HCT116 (cell line): ENCODE results near the gene CDCA7. TPM values are rescaled to one million over a fixed set of nuclear protein-coding genes. Genes with fewer than 3 reads are reported as not detected.

Experiments
- ATAC-seq: fragments of 200-7000 bp; cut with Tn5 transposase; 2 replicates; pipeline ENCODE4 v1.9.1; 2020; ENCODE audit warnings: mild to moderate bottlenecking, moderate library complexity
- BruUV-seq: library from RNA; stranded (reverse); fragments of 400-500 nt; replicated peaks from 2 replicates; lab custom pipeline; 2021; lab: Mats Ljungman, UMichigan
- CTCF ChIA-PET: fragments of 300-600 bp; sonication (Branson Sonifier 250); formaldehyde crosslinking; loops from one replicate; lab custom pipeline; 2021; ENCODE audit warnings: antibody characterized with exemption; lab: Charles Lee
- POLR2A ChIA-PET: fragments of 300-600, 350-600 bp; sonication (Branson Sonifier 250); formaldehyde crosslinking; loops from one replicate; lab custom pipeline; 2021; ENCODE audit warnings: antibody characterized with exemption; lab: Charles Lee
- RAD21 ChIA-PET, 2 experiments: fragments of 300-600 bp; sonication (Branson Sonifier 250); formaldehyde crosslinking; loops; one replicate each; lab custom pipeline; 2023; ENCODE audit warnings: low total read pairs in 2 of 2; ENCODE audit not compliant: uncharacterized antibody in 2 of 2, unreplicated experiment in 2 of 2, low non-redundant PET in 1 of 2; lab: Charles Lee
- DNase-seq: peaks from one replicate; pipeline ENCODE4 v3.0.0-alpha.2; 2010; ENCODE audit warnings: low read depth, low spot score
- H2AFZ ChIP-seq: fragments of 200-600 bp; shearing (Covaris generic), sonication (generic); 2 replicates; pipeline ENCODE4 v1.6.1; 2017; ENCODE audit warnings: low read depth, mixed run types, mixed read lengths, antibody characterized with exemption, low read length; ENCODE audit not compliant: poor library complexity, severe bottlenecking
- H3K27ac ChIP-seq: 2 replicates; pipeline ENCODE4 v1.5.1; 2012; ENCODE audit warnings: low read depth, low read length
- H3K27me3 ChIP-seq: fragments of 200-600 bp; sonication (generic); 2 replicates; pipeline ENCODE4 v1.6.1; 2016; ENCODE audit warnings: mixed run types, low read length, mixed read lengths; ENCODE audit not compliant: insufficient read depth
- H3K36me3 ChIP-seq, 2 experiments: fragments of 200-500 bp in 1 of 2; fragments of 200-600 bp in 1 of 2; sonication (Bioruptor generic) in 1 of 2; sonication (generic) in 1 of 2; 2 replicates each; pipeline versions ENCODE4 v1.5.1 to v1.6.1; 2014 to 2016; ENCODE audit warnings: low read length in 2 of 2, inconsistent platforms in 1 of 2, mixed read lengths in 1 of 2, mixed run types in 1 of 2; ENCODE audit not compliant: insufficient read depth in 2 of 2, control insufficient read depth in 1 of 2
- H3K4me1 ChIP-seq, 2 experiments: fragments of 200-600 bp in 1 of 2; sonication (generic) in 1 of 2; 2 replicates each; pipeline versions ENCODE4 v1.5.1 to v1.6.1; 2012 to 2017; ENCODE audit warnings: low read length in 2 of 2, inconsistent platforms in 1 of 2, mild to moderate bottlenecking in 1 of 2, mixed read lengths in 1 of 2, mixed run types in 1 of 2, moderate library complexity in 1 of 2; ENCODE audit not compliant: insufficient read depth in 2 of 2, control insufficient read depth in 1 of 2
- H3K4me2 ChIP-seq: fragments of 200-600 bp; sonication (generic); 2 replicates; pipeline ENCODE4 v1.6.1; 2017; ENCODE audit warnings: mixed run types, low read length, mixed read lengths
- H3K4me3 ChIP-seq, 2 experiments: fragments of 200-600 bp in 1 of 2; sonication (generic) in 1 of 2; replicated peaks in 1 of 2; 2 replicates each; pipeline ENCODE4 v1.5.1; 2011 to 2016; ENCODE audit warnings: low read length in 2 of 2, control low read depth in 1 of 2, low read depth in 1 of 2, mild to moderate bottlenecking in 1 of 2, mixed read lengths in 1 of 2, mixed run types in 1 of 2
- H3K79me2 ChIP-seq: fragments of 200-600 bp; sonication (generic); 2 replicates; pipeline ENCODE4 v1.6.1; 2017; ENCODE audit warnings: mild to moderate bottlenecking, mixed run types, low read length, moderate library complexity, mixed read lengths; ENCODE audit not compliant: insufficient read depth
- H3K9ac ChIP-seq: fragments of 200-600 bp; sonication (generic); 2 replicates; pipeline ENCODE4 v1.6.1; 2016; ENCODE audit warnings: low read length, mixed read lengths
- H3K9me2 ChIP-seq: fragments of 200-600 bp; sonication (generic), shearing (Covaris generic); 2 replicates; pipeline ENCODE4 v1.6.1; 2017; ENCODE audit warnings: mixed run types, mild to moderate bottlenecking, moderate library complexity; ENCODE audit not compliant: insufficient read depth
- H3K9me3 ChIP-seq, 2 experiments: fragments of 200-500 bp in 1 of 2; fragments of 200-600 bp in 1 of 2; sonication (Bioruptor generic) in 1 of 2; sonication (generic) in 1 of 2; 2 replicates each; pipeline ENCODE4 v1.6.1; 2014 to 2017; ENCODE audit warnings: low read length in 2 of 2, mixed read lengths in 2 of 2, inconsistent platforms in 1 of 2, low read depth in 1 of 2, mild to moderate bottlenecking in 1 of 2, mixed run types in 1 of 2, moderate library complexity in 1 of 2; ENCODE audit not compliant: control insufficient read depth in 1 of 2, insufficient read depth in 1 of 2
- H4K20me1 ChIP-seq: fragments of 200-600 bp; sonication (generic), shearing (Covaris generic); 2 replicates; pipeline ENCODE4 v1.6.1; 2017; ENCODE audit warnings: mixed run types, mild to moderate bottlenecking, moderate library complexity; ENCODE audit not compliant: insufficient read depth
- ATF3 ChIP-seq: IDR thresholded peaks from 2 replicates; pipeline ENCODE4 v1.6.1; 2012
- CEBPB ChIP-seq: IDR thresholded peaks from 2 replicates; pipeline ENCODE4 v1.6.1; 2012; ENCODE audit warnings: low read depth
- CTCF ChIP-seq, 3 experiments: fragments of 200-600 bp in 1 of 3; sonication (generic) in 1 of 3; IDR thresholded peaks in 2 of 3; conservative IDR thresholded peaks in 1 of 3; 2 replicates each; pipeline ENCODE4 v1.5.1; 2012 to 2017; ENCODE audit warnings: low read depth in 2 of 3, low read length in 2 of 3, antibody characterized with exemption in 1 of 3, borderline replicate concordance in 1 of 3, control low read depth in 1 of 3, mild to moderate bottlenecking in 1 of 3, mixed read lengths in 1 of 3, mixed run types in 1 of 3, moderate library complexity in 1 of 3; ENCODE audit not compliant: insufficient read depth in 1 of 3
- ELF1 ChIP-seq: IDR thresholded peaks from 2 replicates; pipeline ENCODE4 v1.6.1; 2012; ENCODE audit warnings: low read depth, borderline replicate concordance
- EZH2 ChIP-seq: fragments of 200-600 bp; sonication (generic); IDR thresholded peaks from 2 replicates; pipeline ENCODE4 v1.6.1; 2017; ENCODE audit warnings: antibody characterized with exemption, mixed run types
- EZH2phosphoT487 ChIP-seq: fragments of 200-600 bp; IDR thresholded peaks from 2 replicates; pipeline ENCODE4 v1.6.1; 2018; ENCODE audit warnings: antibody characterized with exemption, borderline replicate concordance
- FOSL1 ChIP-seq: IDR thresholded peaks from 2 replicates; pipeline ENCODE4 v1.6.1; 2012; ENCODE audit warnings: low read depth
- JUND ChIP-seq: IDR thresholded peaks from 2 replicates; pipeline ENCODE4 v1.6.1; 2012
- MAX ChIP-seq: IDR thresholded peaks from 2 replicates; pipeline ENCODE4 v1.6.1; 2012
- POLR2A ChIP-seq: IDR thresholded peaks from 2 replicates; pipeline ENCODE4 v1.7.0; 2011; ENCODE audit warnings: borderline replicate concordance; ENCODE audit not compliant: insufficient read depth, insufficient read length; ENCODE audit errors: extremely low read depth
- POLR2AphosphoS5 ChIP-seq: IDR thresholded peaks from 2 replicates; pipeline ENCODE4 v1.6.1; 2011; ENCODE audit warnings: mild to moderate bottlenecking, low read depth, low read length, moderate library complexity
- RAD21 ChIP-seq: IDR thresholded peaks from 2 replicates; pipeline ENCODE4 v1.6.1; 2012; ENCODE audit warnings: low read depth, mild to moderate bottlenecking
- REST ChIP-seq: IDR thresholded peaks from 2 replicates; pipeline ENCODE4 v1.6.1; 2012; ENCODE audit warnings: low read depth
- SIN3A ChIP-seq: IDR thresholded peaks from 2 replicates; pipeline ENCODE4 v1.6.1; 2012; ENCODE audit warnings: low read depth
- SP1 ChIP-seq: IDR thresholded peaks from 2 replicates; pipeline ENCODE4 v1.6.1; 2012; ENCODE audit warnings: low read depth
- SRF ChIP-seq: IDR thresholded peaks from 2 replicates; pipeline ENCODE4 v1.6.1; 2012; ENCODE audit warnings: low read depth
- TCF7L2 ChIP-seq: IDR thresholded peaks from 2 replicates; pipeline ENCODE4 v1.7.0; 2011; ENCODE audit warnings: borderline replicate concordance, inconsistent platforms; ENCODE audit not compliant: insufficient read depth, insufficient read length; ENCODE audit errors: extremely low read depth
- YY1 ChIP-seq: IDR thresholded peaks from 2 replicates; pipeline ENCODE4 v1.6.1; 2011; ENCODE audit warnings: low read length, low read depth, moderate library complexity, mild to moderate bottlenecking; ENCODE audit not compliant: insufficient replicate concordance; ENCODE audit errors: extremely low read depth
- ZBTB33 ChIP-seq: IDR thresholded peaks from 2 replicates; pipeline ENCODE4 v1.6.1; 2011; ENCODE audit warnings: mild to moderate bottlenecking, low read length, moderate library complexity; ENCODE audit not compliant: insufficient replicate concordance; ENCODE audit errors: extremely low read depth
- ZNF274 ChIP-seq: fragments of 200-500 bp; sonication (Bioruptor generic); IDR thresholded peaks from 2 replicates; pipeline ENCODE4 v1.6.1; 2014; ENCODE audit warnings: mild to moderate bottlenecking, low read depth, low read length, inconsistent platforms
- intact Hi-C: fragments of 100-400 bp; cut with micrococcal nuclease; formaldehyde crosslinking; loops from 2 replicates; pipeline ENCODE4 v1.10.0; 2022
- total RNA-seq: library from RNA; stranded (reverse); gene quantifications from one replicate; pipeline ENCODE4 v1.2.1, GENCODE V29; 2021; ENCODE audit not compliant: unreplicated experiment

The CDCA7 gene
- total RNA-seq, 1 experiment from 2014 or later, result 57.9 TPM

- BruUV-seq, result no TSS peak
- peaks cover 4 to 16% of the 10 kb centered on the region in 2 experiments; a peak in 3 of 4 replicates for H3K4me1 ChIP-seq
- ChIA-PET POLR2A (no interaction called here), RAD21 (no interaction called here), CTCF (no interaction called here)
- ATAC-seq (no peak), DNase-seq (no peak)
- H3K9me2 ChIP-seq, result no peaks in the 10 kb centered on the region
- no peak overlapping the region for H3K4me3 ChIP-seq
- H3K27ac ChIP-seq, result no peak overlapping the region
- H3K9me3 ChIP-seq, result no peaks in the 10 kb centered on the region
- H4K20me1 ChIP-seq, result no peaks in the 10 kb centered on the region
- peaks cover 19% of the 10 kb centered on the region for H3K79me2 ChIP-seq
- H2AFZ ChIP-seq, result no peak overlapping the region
- H3K9ac ChIP-seq, result no peak overlapping the region
- H3K27me3 ChIP-seq, result no peaks in the 10 kb centered on the region
- intact Hi-C loops, result loop anchor here (10.0 kb wide), 1 partner anchor 327 kb away; no protein-coding TSS in a partner anchor
- TF ChIP-seq ELF1 (no peak), YY1 (no peak), SP1 (no peak), JUND (no peak), POLR2A (no peak), CTCF (IDR thresholded peaks at IDR 0.05 in 2 of 3, conservative IDR thresholded peaks at IDR 0.05 in 1 of 3; ENCODE audit: borderline replicate concordance in 1 of 3, insufficient read depth in 1 of 3, low read depth in 2 of 3, low read length in 2 of 3) (no peak), EZH2phosphoT487 (no peak), SRF (no peak), ZBTB33 (no peak), EZH2 (no peak), CEBPB (no peak), MAX (no peak), FOSL1 (no peak), SIN3A (no peak), POLR2AphosphoS5 (no peak), ZNF274 (no peak), REST (no peak), ATF3 (no peak), RAD21 (no peak), TCF7L2 (no peak)
- H3K36me3 ChIP-seq, result no peaks in the 10 kb centered on the region
- no peak overlapping the region for H3K4me2 ChIP-seq
Observed at GRCh38 chr2:173351879-173352278, 2.8 kb upstream of the CDCA7 start.
